Kidney (tissue), 14 donors: ENCODE results near the gene PVALB. TPM values are rescaled to one million over a fixed set of nuclear protein-coding genes. Genes with fewer than 3 reads are reported as not detected.

Source experiments
- DNase-seq, 5 donors: peaks; one replicate each; pipeline ENCODE4 v3.0.0-alpha.2; 2013 to 2020
- FAIRE-seq: peaks from 2 replicates; lab custom pipeline; 2012; peaks lifted over from hg19 to GRCh38; lab: Jason Lieb, UNC
- H3K27ac ChIP-seq, 2 donors: one replicate each; pipeline ENCODE4 v1.7.0; 2013; ENCODE audit warnings: low read depth in 2 of 2, low read length in 2 of 2, inconsistent platforms in 1 of 2
- H3K27me3 ChIP-seq: one replicate; pipeline ENCODE4 v1.7.1; 2013; ENCODE audit warnings: low read length, inconsistent platforms; ENCODE audit not compliant: control insufficient read depth, insufficient read depth
- H3K36me3 ChIP-seq, 3 donors: one replicate each; pipeline versions ENCODE4 v1.7.0 to v1.7.1; 2013; ENCODE audit warnings: low read length in 3 of 3, control low read depth in 1 of 3, inconsistent platforms in 1 of 3; ENCODE audit not compliant: insufficient read depth in 3 of 3, control insufficient read depth in 2 of 3
- H3K4me1 ChIP-seq, 3 donors: one replicate each; pipeline versions ENCODE4 v1.7.0 to v1.7.1; 2013; ENCODE audit warnings: low read length in 3 of 3, inconsistent platforms in 1 of 3, low read depth in 1 of 3; ENCODE audit not compliant: control insufficient read depth in 2 of 3, insufficient read depth in 2 of 3
- H3K4me3 ChIP-seq, 3 donors: one replicate each; pipeline versions ENCODE4 v1.7.0 to v1.8.1; 2013; ENCODE audit warnings: low read length in 3 of 3, control low read depth in 1 of 3, inconsistent platforms in 1 of 3
- H3K9ac ChIP-seq, 3 donors: one replicate each; pipeline versions ENCODE4 v1.7.0 to v1.7.1; 2013; ENCODE audit warnings: low read length in 3 of 3, control low read depth in 1 of 3, inconsistent platforms in 1 of 3
- H3K9me3 ChIP-seq, 3 donors: one replicate each; pipeline versions ENCODE4 v1.7.0 to v1.7.1; 2013; ENCODE audit warnings: low read length in 3 of 3, control low read depth in 1 of 3, inconsistent platforms in 1 of 3; ENCODE audit not compliant: control insufficient read depth in 2 of 3, insufficient read depth in 1 of 3
- CTCF ChIP-seq: IDR thresholded peaks from 3 replicates; pipeline ENCODE4 v1.5.1; 2012; ENCODE audit warnings: mild to moderate bottlenecking, moderate library complexity, borderline replicate concordance; ENCODE audit not compliant: insufficient read depth; ENCODE audit errors: extremely low read depth
- intact Hi-C: fragments of 100-400 bp; cut with DNase I; formaldehyde crosslinking; loops from one replicate; pipeline ENCODE4 v1.11.1; 2022
- polyA plus RNA-seq: library from polyadenylated mRNA; stranded (reverse); fragments of 350-450 nt; fragmentation: Illumina TruSeq; extraction: RNeasy Lipid Tissue Mini Kit (QIAGEN cat#74804); gene quantifications from one replicate; pipeline ENCODE4 v1.2.3, GENCODE V29; 2014; ENCODE audit warnings: low read depth, low replicate concordance; ENCODE audit not compliant: insufficient read depth
- total RNA-seq: library from RNA; stranded (reverse); fragmentation: NEBNext Ultra II Directional; extraction: Animal tissue kit (Norgen Biotek cat#: 25700); gene quantifications from one replicate; pipeline ENCODE4 v1.2.1, GENCODE V29; 2021
- donor health status: control.
- donor health status: control.
- donor health status: control.
- donor health status: control.
- donor health status: control.
- donor health status: DM: yes; HTN: yes; CAD: no.
- donor health status: Normal renal cell carcinoma (clear cell type).

PVALB gene
- total and polyA plus RNA-seq, 2 donors from 2014 or later: 2.1 to 400 TPM

- Histone ChIP-seq H3K27me3 (no peaks in the 10 kb centered on the region), H3K9ac (no peak overlapping the region), H3K4me1 (peaks cover 0 to 3% (median 0%) of the 10 kb centered on the region in 3 donors), H3K4me3 (no peak overlapping the region), H3K9me3 (no peaks in the 10 kb centered on the region), H3K36me3 (no peaks in the 10 kb centered on the region), H3K27ac (no peak overlapping the region)
- no peak for FAIRE-seq
- no peak for TF ChIP-seq CTCF
- DNase-seq: no peak
- intact Hi-C loops: no loop called here
Observed at GRCh38 chr22:36858966-36859365, 42.1 kb upstream of the PVALB start.

- Histone ChIP-seq H3K4me1 (peaks cover 0 to 3% (median 0%) of the 10 kb centered on the region in 3 donors), H3K9ac (no peak overlapping the region), H3K27ac (no peak overlapping the region), H3K4me3 (no peak overlapping the region), H3K9me3 (no peaks in the 10 kb centered on the region), H3K27me3 (no peaks in the 10 kb centered on the region), H3K36me3 (no peaks in the 10 kb centered on the region)
- DNase-seq: no peak
- TF ChIP-seq CTCF: no peak
- intact Hi-C loops: no loop called here
- no peak for FAIRE-seq
Observed at GRCh38 chr22:36858156-36858555, 41.3 kb upstream of the PVALB start.

- DNase-seq: no peak
- no peak overlapping the region for H3K9ac ChIP-seq
- peaks cover 0 to 3% (median 0%) of the 10 kb centered on the region in 3 donors for H3K4me1 ChIP-seq
- TF ChIP-seq CTCF: no peak
- intact Hi-C loops: no loop called here
- no peaks in the 10 kb centered on the region for H3K36me3 ChIP-seq
- no peak for FAIRE-seq
- no peak overlapping the region for H3K4me3 ChIP-seq
- H3K9me3 ChIP-seq: no peaks in the 10 kb centered on the region
- no peaks in the 10 kb centered on the region for H3K27me3 ChIP-seq
- no peak overlapping the region for H3K27ac ChIP-seq
Observed at GRCh38 chr22:36856792-36857135, 39.9 kb upstream of the PVALB start.
